Naive B cell (primary cell): ENCODE measurements around the gene S100A4. TPM values are rescaled to one million over a fixed set of nuclear protein-coding genes. Genes with fewer than 3 reads are reported as not detected.
A peak's percentile ranks its signal among the peaks of the same experiment; 100 is the strongest.

Experiments
- ATAC-seq, 2 donors: fragments of 150-1000 bp; cut with Tn5 transposase; 2 replicates each; pipeline ENCODE4 v1.10.0; 2021; ENCODE audit warnings: low read depth in 2 of 2, mild to moderate bottlenecking in 2 of 2, moderate library complexity in 2 of 2
- DNase-seq: peaks from one replicate; pipeline ENCODE4 v3.0.0; 2022
- H3K27ac Mint-ChIP-seq, 6 donors: one replicate each; pipeline ENCODE4 v1.8.0; 2020 to 2022; ENCODE audit warnings: mild to moderate bottlenecking in 6 of 6, mixed read lengths in 6 of 6, moderate library complexity in 5 of 6, inconsistent platforms in 2 of 6
- H3K27me3 Mint-ChIP-seq, 3 donors: one replicate each; pipeline ENCODE4 v1.8.0; 2021 to 2022; ENCODE audit warnings: mixed read lengths in 3 of 3, mild to moderate bottlenecking in 1 of 3
- H3K36me3 Mint-ChIP-seq, 2 donors: one replicate each; pipeline ENCODE4 v1.8.0; 2020 to 2022; ENCODE audit warnings: mixed read lengths in 2 of 2, inconsistent platforms in 1 of 2, mild to moderate bottlenecking in 1 of 2
- H3K4me1 Mint-ChIP-seq, 3 donors: one replicate each; pipeline ENCODE4 v1.8.0; 2020 to 2022; ENCODE audit warnings: mixed read lengths in 3 of 3, inconsistent platforms in 1 of 3, mild to moderate bottlenecking in 1 of 3, moderate library complexity in 1 of 3
- H3K4me3 Mint-ChIP-seq, 8 donors: one replicate each; pipeline ENCODE4 v1.8.0; 2020 to 2022; ENCODE audit warnings: mild to moderate bottlenecking in 8 of 8, mixed read lengths in 8 of 8, moderate library complexity in 8 of 8, inconsistent platforms in 2 of 8
- H3K9me3 Mint-ChIP-seq, 7 donors: one replicate each; pipeline ENCODE4 v1.8.0; 2020 to 2022; ENCODE audit warnings: mixed read lengths in 7 of 7, mild to moderate bottlenecking in 5 of 7, inconsistent platforms in 2 of 7, moderate library complexity in 1 of 7
- polyA plus RNA-seq, 6 donors: library from polyadenylated mRNA; unstranded; fragments of 300-500 nt; fragmentation: Illumina TruSeq; gene quantifications; one replicate each; pipeline ENCODE4 v1.2.3, GENCODE V29; 2021; ENCODE audit warnings: low read depth in 6 of 6

Gene S100A4
- polyA plus RNA-seq, 6 donors from 2014 or later, result 50.2 to 167 (median 93.2) TPM

GRCh38 chr1:153550827-153551500, 5.4 kb upstream of the S100A4 start:
- ATAC-seq, result no peak
- Mint-ChIP-seq H3K9me3 (no peaks in the 10 kb centered on the region), H3K27ac (peak overlapping the region in 2 of 6 donors; percentile 4 to 11), H3K4me3 (no peak overlapping the region), H3K4me1 (peaks cover 8 to 25% (median 10%) of the 10 kb centered on the region in 3 donors), H3K27me3 (peaks cover 3 to 13% (median 13%) of the 10 kb centered on the region in 3 donors), H3K36me3 (no peaks in the 10 kb centered on the region)
- no peak for DNase-seq

GRCh38 chr1:153550398-153550758, 4.8 kb upstream of the S100A4 start:
- no peak overlapping the region for H3K4me3 Mint-ChIP-seq
- DNase-seq (no peak), ATAC-seq (no peak)
- H3K9me3 Mint-ChIP-seq, result no peaks in the 10 kb centered on the region
- no peak overlapping the region for H3K27ac Mint-ChIP-seq
- peaks cover 3 to 13% (median 13%) of the 10 kb centered on the region in 3 donors for H3K27me3 Mint-ChIP-seq
- peaks cover 14 to 31% (median 16%) of the 10 kb centered on the region in 3 donors for H3K4me1 Mint-ChIP-seq
- H3K36me3 Mint-ChIP-seq, result no peaks in the 10 kb centered on the region

GRCh38 chr1:153549741-153550397, 4.3 kb upstream of the S100A4 start:
- no peaks in the 10 kb centered on the region for H3K9me3 Mint-ChIP-seq
- peaks cover 3 to 13% (median 13%) of the 10 kb centered on the region in 3 donors for H3K27me3 Mint-ChIP-seq
- peak overlapping the region in 1 of 6 donors; percentile 72 for H3K27ac Mint-ChIP-seq
- H3K36me3 Mint-ChIP-seq, result no peaks in the 10 kb centered on the region
- DNase-seq, result no peak
- no peak overlapping the region for H3K4me3 Mint-ChIP-seq
- peaks cover 19 to 36% (median 21%) of the 10 kb centered on the region in 3 donors for H3K4me1 Mint-ChIP-seq
- ATAC-seq, result no peak

GRCh38 chr1:153548722-153549688, 3.4 kb upstream of the S100A4 start, which contains the start of gene S100A3:
Gene S100A3, minus strand, starts transcription at chr1:153549258. Its CDS starts 773 bp downstream, at chr1:153548485.
- DNase-seq, result no peak
- Mint-ChIP-seq H3K9me3 (no peaks in the 10 kb centered on the region), H3K27me3 (peaks cover 3 to 13% (median 13%) of the 10 kb centered on the region in 3 donors), H3K36me3 (no peaks in the 10 kb centered on the region), H3K4me3 (peak within 1 kb of the TSS in 2 of 8 donors; percentile 66 to 86), H3K27ac (peak within 1 kb of the TSS in 3 of 6 donors; percentile 70 to 82 (median 72)), H3K4me1 (peaks cover 24 to 44% (median 28%) of the 10 kb centered on the region in 3 donors)
- ATAC-seq, result no peak

DNA sequence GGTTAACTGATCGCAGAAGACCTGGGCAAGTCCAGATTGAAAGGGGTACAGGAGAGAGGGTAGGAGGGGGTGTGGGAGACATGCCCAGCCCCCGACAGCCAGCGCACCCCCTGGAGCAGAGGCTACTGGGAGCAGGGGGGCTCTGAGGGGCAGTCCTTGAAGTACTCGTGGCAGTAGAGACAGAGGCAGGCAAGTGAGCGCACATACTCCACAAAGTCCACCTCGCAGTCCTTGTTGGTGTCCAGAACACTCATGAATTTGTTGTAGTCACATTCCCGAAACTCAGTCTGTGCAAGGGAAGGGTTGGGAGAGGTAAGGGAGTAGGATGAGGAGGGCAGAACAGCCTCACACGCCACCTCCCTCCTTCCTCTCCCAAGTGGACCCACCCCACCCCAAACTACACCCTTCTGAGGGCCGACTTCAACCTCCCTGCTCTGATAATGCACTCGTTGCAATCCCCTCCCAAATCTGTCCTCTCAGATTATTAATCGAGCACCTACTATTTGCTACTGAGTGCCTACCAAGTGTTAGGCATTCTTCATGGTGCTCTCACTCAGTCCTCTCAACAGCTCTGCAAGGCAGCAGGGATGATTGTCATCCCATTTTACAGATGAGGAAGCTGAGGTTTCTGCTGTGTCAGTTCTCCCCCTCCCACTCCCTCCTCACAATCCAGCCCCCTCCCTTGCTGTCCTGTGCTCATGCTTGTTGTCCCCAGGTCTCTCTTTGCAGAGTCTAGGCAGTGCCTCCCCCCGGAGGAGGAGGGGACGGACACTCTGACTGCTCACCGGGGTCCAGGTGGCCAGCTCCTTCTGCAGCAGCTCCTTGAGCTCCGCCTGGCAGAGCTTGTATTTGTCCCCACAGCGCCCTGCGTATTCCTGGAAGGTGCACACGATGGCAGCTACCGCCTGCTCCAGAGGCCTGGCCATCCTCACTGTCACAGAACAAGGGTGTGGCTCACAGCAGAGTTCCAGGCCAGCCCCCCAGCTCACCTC, 2.2 kb upstream of the S100A4 start:
- no peak for ATAC-seq
- Mint-ChIP-seq H3K9me3 (no peaks in the 10 kb centered on the region), H3K4me1 (peaks cover 20 to 50% (median 30%) of the 10 kb centered on the region in 3 donors), H3K36me3 (no peaks in the 10 kb centered on the region), H3K27me3 (peaks cover 0 to 13% (median 13%) of the 10 kb centered on the region in 3 donors), H3K4me3 (peak overlapping the region in 2 of 8 donors; percentile 66 to 86), H3K27ac (no peak overlapping the region)
- DNase-seq, result no peak

GRCh38 chr1:153546796-153547559, 1.4 kb upstream of the S100A4 start:
- H3K4me3 Mint-ChIP-seq, result peak overlapping the region in 1 of 8 donors; percentile 76

DNA sequence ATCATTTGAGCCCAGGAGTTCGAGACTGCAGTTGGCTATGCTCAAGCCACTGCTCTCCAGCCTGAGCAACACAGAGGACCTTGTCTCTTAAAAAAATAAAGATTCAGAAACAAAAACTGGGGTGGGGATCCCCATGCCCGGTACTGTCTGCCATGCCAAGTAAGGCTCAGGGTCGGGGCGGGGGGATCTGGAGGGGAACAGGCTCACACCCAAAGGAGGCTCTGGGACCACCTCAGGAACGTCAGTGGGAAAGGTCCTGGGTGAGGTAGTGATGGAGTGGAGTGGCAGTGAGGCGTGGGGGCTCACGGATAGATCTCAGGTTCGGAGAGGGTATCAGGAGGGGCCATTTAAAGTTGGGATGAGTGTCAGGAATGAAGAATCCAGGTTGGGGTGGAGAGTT, 765 bp upstream of the S100A4 start:
- peak overlapping the region in 3 of 8 donors; percentile 75 to 77 (median 76) for H3K4me3 Mint-ChIP-seq
- ATAC-seq, result no peak
- peaks cover 0 to 13% (median 13%) of the 10 kb centered on the region in 3 donors for H3K27me3 Mint-ChIP-seq
- H3K36me3 Mint-ChIP-seq, result no peaks in the 10 kb centered on the region
- DNase-seq, result no peak
- H3K4me1 Mint-ChIP-seq, result peaks cover 26 to 56% (median 40%) of the 10 kb centered on the region in 3 donors
- peak overlapping the region in 5 of 6 donors; percentile 65 to 96 (median 76) for H3K27ac Mint-ChIP-seq
- H3K9me3 Mint-ChIP-seq, result no peaks in the 10 kb centered on the region

More at GRCh38 chr1:153546796-153547559, 1.4 kb upstream of the S100A4 start:
- DNase-seq, result no peak
- H3K27me3 Mint-ChIP-seq, result peaks cover 0 to 13% (median 13%) of the 10 kb centered on the region in 3 donors
- peaks cover 20 to 50% (median 34%) of the 10 kb centered on the region in 3 donors for H3K4me1 Mint-ChIP-seq
- no peaks in the 10 kb centered on the region for H3K36me3 Mint-ChIP-seq
- peak overlapping the region in 4 of 6 donors; percentile 59 to 78 (median 70) for H3K27ac Mint-ChIP-seq
- no peak for ATAC-seq
- H3K9me3 Mint-ChIP-seq, result no peaks in the 10 kb centered on the region

DNA sequence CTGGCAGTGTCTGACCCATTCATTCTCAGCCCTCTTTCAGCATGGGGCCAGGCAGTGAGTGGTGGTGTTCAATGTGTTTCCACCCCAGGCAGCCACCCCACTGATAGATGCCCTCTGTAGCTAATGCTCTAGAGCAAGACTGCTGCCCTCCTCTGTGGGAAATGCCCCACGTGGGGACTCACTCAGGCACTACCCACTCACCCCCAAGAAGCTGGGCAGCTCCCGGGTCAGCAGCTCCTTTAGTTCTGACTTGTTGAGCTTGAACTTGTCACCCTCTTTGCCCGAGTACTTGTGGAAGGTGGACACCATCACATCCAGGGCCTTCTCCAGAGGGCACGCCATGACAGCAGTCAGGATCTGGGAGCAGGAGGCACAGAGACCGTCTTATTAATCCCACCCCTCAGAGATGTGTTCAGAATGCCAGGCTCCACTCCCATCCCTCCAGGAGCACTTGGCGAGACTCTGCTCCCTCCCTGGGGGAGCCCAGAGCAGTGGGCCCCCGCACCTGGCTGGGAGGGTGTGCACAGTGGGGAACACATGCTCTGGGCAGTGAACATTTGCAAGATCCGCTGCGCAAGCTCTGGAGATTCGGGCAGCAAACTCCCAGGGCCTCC, 1.0 kb downstream of the S100A4 start:
- no peaks in the 10 kb centered on the region for H3K9me3 Mint-ChIP-seq
- H3K27ac Mint-ChIP-seq, result peak overlapping the region in 2 of 6 donors; percentile 84 to 87
- no peaks in the 10 kb centered on the region for H3K36me3 Mint-ChIP-seq
- DNase-seq (no peak), ATAC-seq (no peak)
- H3K4me1 Mint-ChIP-seq, result peaks cover 45 to 66% (median 58%) of the 10 kb centered on the region in 3 donors
- no peaks in the 10 kb centered on the region for H3K27me3 Mint-ChIP-seq
- peak overlapping the region; percentile 53 to 91 (median 80) for H3K4me3 Mint-ChIP-seq

- peaks cover 47 to 68% (median 61%) of the 10 kb centered on the region in 3 donors for H3K4me1 Mint-ChIP-seq
- H3K27me3 Mint-ChIP-seq, result no peaks in the 10 kb centered on the region
- H3K4me3 Mint-ChIP-seq, result peak overlapping the region in 2 of 8 donors; percentile 25 to 57
- no peak for DNase-seq
- H3K36me3 Mint-ChIP-seq, result no peaks in the 10 kb centered on the region
- ATAC-seq, result no peak
- no peaks in the 10 kb centered on the region for H3K9me3 Mint-ChIP-seq
- peak overlapping the region in 2 of 6 donors; percentile 26 to 67 for H3K27ac Mint-ChIP-seq
Observed at GRCh38 chr1:153543736-153544135, 1.9 kb downstream of the S100A4 start.

- Mint-ChIP-seq H3K9me3 (no peaks in the 10 kb centered on the region), H3K27me3 (no peaks in the 10 kb centered on the region)
- no peak for ATAC-seq
Observed at GRCh38 chr1:153542956-153543711, 2.5 kb downstream of the S100A4 start.

More at GRCh38 chr1:153542956-153543711, 2.5 kb downstream of the S100A4 start:
- H3K36me3 Mint-ChIP-seq, result no peaks in the 10 kb centered on the region
- DNase-seq, result no peak
- no peak overlapping the region for H3K4me3 Mint-ChIP-seq
- H3K27ac Mint-ChIP-seq, result peak overlapping the region in 3 of 6 donors; percentile 26 to 90 (median 67)
- peaks cover 47 to 62% (median 61%) of the 10 kb centered on the region in 3 donors for H3K4me1 Mint-ChIP-seq
